Karpas-422 (cell line): Measurements from ENCODE around the gene TTC22. TPM values are rescaled to one million over a fixed set of nuclear protein-coding genes. Genes with fewer than 3 reads are reported as not detected.
A peak's percentile ranks its signal among the peaks of the same experiment; 100 is the strongest.

Source experiments
- DNase-seq: peaks from one replicate; pipeline ENCODE4 v3.0.0-alpha.2; 2015
- H2AFZ ChIP-seq: fragments of 200-600 bp; sonication (generic); 2 replicates; pipeline ENCODE4 v1.6.1; 2014; ENCODE audit warnings: antibody characterized with exemption, low read length, mixed read lengths
- H3K27ac ChIP-seq: fragments of 200-600 bp; sonication (generic); 2 replicates; pipeline ENCODE4 v1.5.1; 2014; ENCODE audit warnings: mild to moderate bottlenecking, low read length, moderate library complexity
- H3K27me3 ChIP-seq: fragments of 200-600 bp; sonication (generic); 2 replicates; pipeline ENCODE4 v1.6.1; 2014; ENCODE audit warnings: low read length, mixed read lengths
- H3K36me3 ChIP-seq: fragments of 200-600 bp; sonication (generic); 2 replicates; pipeline ENCODE4 v1.6.1; 2014; ENCODE audit warnings: low read length, mixed read lengths; ENCODE audit not compliant: insufficient read depth
- H3K4me1 ChIP-seq: fragments of 200-600 bp; sonication (generic); 2 replicates; pipeline ENCODE4 v1.6.1; 2014; ENCODE audit warnings: mild to moderate bottlenecking, low read length, mixed read lengths
- H3K4me2 ChIP-seq: fragments of 200-600 bp; sonication (generic); 2 replicates; pipeline ENCODE4 v1.6.1; 2014; ENCODE audit warnings: low read length, low read depth, mild to moderate bottlenecking; ENCODE audit not compliant: poor library complexity, severe bottlenecking
- H3K4me3 ChIP-seq: fragments of 200-600 bp; sonication (generic); 2 replicates; pipeline ENCODE4 v1.5.1; 2014; ENCODE audit warnings: mild to moderate bottlenecking, antibody characterized with exemption, low read length, mixed read lengths
- H3K79me2 ChIP-seq: fragments of 200-600 bp; sonication (generic); 2 replicates; pipeline ENCODE4 v1.6.1; 2014; ENCODE audit warnings: mild to moderate bottlenecking, low read length, mixed read lengths
- H3K9ac ChIP-seq: fragments of 200-600 bp; sonication (generic); 2 replicates; pipeline ENCODE4 v1.6.0; 2014; ENCODE audit warnings: low read length
- H3K9me2 ChIP-seq: fragments of 200-600 bp; sonication (generic), shearing (Covaris generic); replicated peaks from 2 replicates; pipeline ENCODE4 v1.6.0; 2014; ENCODE audit warnings: mild to moderate bottlenecking, low read length, moderate library complexity; ENCODE audit not compliant: insufficient read depth
- H3K9me3 ChIP-seq: fragments of 300-700, 200-600 bp; sonication (generic); 2 replicates; pipeline ENCODE4 v1.6.1; 2014; ENCODE audit warnings: low read length, mixed read lengths
- H4K20me1 ChIP-seq: fragments of 200-600 bp; sonication (generic); 2 replicates; pipeline ENCODE4 v1.6.1; 2014; ENCODE audit warnings: mild to moderate bottlenecking, antibody characterized with exemption, low read length, low read depth; ENCODE audit not compliant: insufficient read depth
- total RNA-seq: library from RNA; depleted of rRNA; stranded (reverse); fragments of >200 nt; shearing (Covaris generic); gene quantifications from 2 replicates; pipeline ENCODE4 v1.2.3, GENCODE V29; 2014; ENCODE audit warnings: low replicate concordance

TTC22 gene
- total RNA-seq, 1 experiment from 2014 or later, result not detected

DNA sequence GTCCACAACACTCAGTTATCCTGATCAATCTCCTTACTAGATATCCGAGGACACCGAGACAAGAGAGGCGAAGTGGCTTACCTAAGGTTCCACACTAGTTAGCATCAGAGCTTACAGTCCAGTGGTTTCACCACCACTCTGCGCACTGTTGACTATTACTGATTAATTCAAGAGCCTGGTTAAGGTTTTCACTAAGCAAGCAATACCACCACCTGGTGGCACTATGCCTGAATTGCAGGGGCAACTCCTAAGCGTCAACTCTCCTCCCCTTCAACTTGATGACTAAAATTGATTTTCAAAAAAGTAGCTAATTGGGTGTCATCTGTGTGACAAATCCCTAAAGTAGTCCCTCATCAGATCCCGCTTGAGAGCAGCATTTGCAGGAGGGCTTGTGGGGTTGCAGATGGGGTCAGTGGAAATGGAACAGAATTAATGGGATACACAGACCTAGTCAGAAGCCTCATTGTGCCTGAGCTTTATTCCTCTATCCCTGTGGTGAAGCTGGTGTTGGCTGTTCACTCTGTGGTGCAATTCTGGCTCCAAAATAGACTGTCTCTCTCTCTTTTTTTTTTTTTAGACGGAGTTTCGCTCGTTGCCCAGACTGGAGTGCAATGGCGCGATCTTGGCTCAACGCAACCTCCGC lies 9.1 kb downstream of the TTC22 start:
- no peaks in the 10 kb centered on the region for H3K9me2 ChIP-seq
- H3K36me3 ChIP-seq, result no peaks in the 10 kb centered on the region
- no peak overlapping the region for H3K27ac ChIP-seq
- no peaks in the 10 kb centered on the region for H3K9me3 ChIP-seq
- H3K4me2 ChIP-seq, result no peak overlapping the region
- no peak overlapping the region for H3K9ac ChIP-seq
- peak; percentile 91 for DNase-seq
- H3K27me3 ChIP-seq, result no peaks in the 10 kb centered on the region
- H3K4me3 ChIP-seq, result no peak overlapping the region
- H2AFZ ChIP-seq, result no peak overlapping the region
- no peaks in the 10 kb centered on the region for H3K79me2 ChIP-seq
- no peaks in the 10 kb centered on the region for H3K4me1 ChIP-seq
- no peaks in the 10 kb centered on the region for H4K20me1 ChIP-seq

DNA sequence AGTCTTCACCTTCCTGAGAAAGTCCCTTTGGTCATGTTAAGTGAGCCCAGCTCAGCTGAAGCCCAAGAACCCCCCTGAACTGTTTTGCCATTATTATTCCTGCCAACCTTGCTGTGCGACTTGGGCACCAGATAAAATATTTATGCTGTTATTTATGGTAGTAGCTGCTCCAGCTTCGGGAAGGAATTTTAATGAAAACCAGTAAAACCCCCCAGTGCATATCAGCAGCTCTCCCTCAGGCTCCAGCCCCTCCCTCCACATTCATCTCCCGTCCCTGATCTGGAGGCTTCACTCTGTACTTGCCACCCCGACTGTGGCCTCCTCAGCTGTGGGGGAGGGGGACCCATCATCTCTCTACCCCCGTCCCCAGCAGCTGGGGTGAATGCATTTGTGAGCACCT lies 12.7 kb downstream of the TTC22 start:
- Histone ChIP-seq H3K36me3 (no peaks in the 10 kb centered on the region), H3K27ac (no peak overlapping the region), H3K9ac (no peak overlapping the region), H3K27me3 (no peaks in the 10 kb centered on the region), H3K4me2 (no peak overlapping the region), H3K4me1 (no peaks in the 10 kb centered on the region), H3K79me2 (no peaks in the 10 kb centered on the region), H3K4me3 (no peak overlapping the region), H3K9me3 (no peaks in the 10 kb centered on the region), H4K20me1 (no peaks in the 10 kb centered on the region), H2AFZ (no peak overlapping the region), H3K9me2 (no peaks in the 10 kb centered on the region)
- no peak for DNase-seq

DNA sequence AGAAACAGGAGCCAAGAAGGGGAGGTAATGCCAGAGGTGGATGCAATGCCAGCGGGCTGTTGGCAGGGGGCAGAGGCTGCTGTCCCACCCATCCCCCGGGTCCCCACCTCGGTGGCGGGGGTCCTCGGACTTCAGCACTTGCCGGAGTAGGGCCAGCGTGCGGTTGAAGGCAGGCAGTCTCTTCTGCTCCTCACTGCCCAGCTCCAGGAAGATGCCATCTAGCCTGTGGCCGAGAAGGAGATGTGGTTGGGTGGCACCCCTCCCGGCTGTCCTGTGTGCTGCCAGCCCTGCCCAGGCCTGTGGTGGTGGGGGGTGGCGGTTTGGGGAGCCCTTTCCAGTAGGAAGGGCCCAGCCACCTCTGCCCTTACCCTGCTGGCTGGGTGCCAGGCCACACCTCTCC lies 13.5 kb downstream of the TTC22 start:
- H3K27me3 ChIP-seq, result no peaks in the 10 kb centered on the region
- no peaks in the 10 kb centered on the region for H3K36me3 ChIP-seq
- no peaks in the 10 kb centered on the region for H3K4me1 ChIP-seq
- H3K9me2 ChIP-seq, result no peaks in the 10 kb centered on the region
- no peak overlapping the region for H3K4me2 ChIP-seq
- no peak for DNase-seq
- H3K9me3 ChIP-seq, result no peaks in the 10 kb centered on the region
- no peak overlapping the region for H3K4me3 ChIP-seq
- no peak overlapping the region for H3K9ac ChIP-seq
- H2AFZ ChIP-seq, result no peak overlapping the region
- H3K27ac ChIP-seq, result no peak overlapping the region
- H3K79me2 ChIP-seq, result no peaks in the 10 kb centered on the region
- no peaks in the 10 kb centered on the region for H4K20me1 ChIP-seq

DNA sequence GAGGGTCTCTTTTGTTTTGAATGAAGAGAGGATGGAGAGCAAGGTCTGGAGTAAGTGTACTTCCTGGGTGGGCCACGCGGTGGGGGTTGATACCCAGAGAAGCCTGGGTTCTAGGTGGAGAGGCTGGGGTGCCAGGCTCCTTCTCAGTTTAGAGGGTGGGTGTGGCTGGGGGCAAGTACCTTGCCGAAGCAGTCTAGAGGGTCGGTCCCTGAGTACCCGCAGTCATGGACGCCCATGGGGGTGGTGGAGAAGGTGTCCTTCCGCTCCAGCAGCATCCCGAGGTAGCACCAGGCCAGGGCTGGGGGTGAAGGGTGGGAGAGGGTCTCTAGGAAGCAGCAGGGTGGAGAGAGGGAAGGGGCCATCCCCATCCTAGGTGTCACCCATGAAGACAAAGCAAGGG lies 14.3 kb downstream of the TTC22 start:
- Histone ChIP-seq H3K36me3 (no peaks in the 10 kb centered on the region), H3K79me2 (no peaks in the 10 kb centered on the region)
- DNase-seq, result no peak

DNA sequence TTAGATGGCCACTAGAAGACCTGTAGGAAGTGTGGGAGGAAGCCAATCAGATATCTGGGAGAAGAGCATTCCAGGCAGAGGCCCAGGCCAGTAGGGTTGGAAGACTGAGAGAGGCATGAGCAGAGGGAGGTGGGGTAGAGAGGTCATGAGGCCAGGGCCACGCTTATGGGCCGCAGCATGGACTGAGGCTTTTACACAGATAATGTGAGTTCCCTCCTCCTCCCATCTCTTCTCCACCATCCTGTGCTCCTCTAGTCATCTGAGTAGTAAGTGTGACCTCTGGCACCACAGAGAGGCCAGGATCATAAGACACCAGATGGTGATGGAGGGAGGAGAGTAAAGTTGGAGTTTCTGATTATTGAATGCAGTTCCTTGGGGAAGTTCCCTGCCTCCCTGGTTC lies 17.1 kb downstream of the TTC22 start:
- Histone ChIP-seq H3K9me2 (no peaks in the 10 kb centered on the region), H3K4me2 (no peak overlapping the region), H3K79me2 (no peaks in the 10 kb centered on the region), H3K9ac (no peak overlapping the region), H3K4me1 (no peaks in the 10 kb centered on the region), H3K4me3 (no peak overlapping the region), H3K9me3 (no peaks in the 10 kb centered on the region), H3K27ac (no peak overlapping the region), H3K27me3 (no peaks in the 10 kb centered on the region), H2AFZ (no peak overlapping the region), H3K36me3 (no peaks in the 10 kb centered on the region), H4K20me1 (no peaks in the 10 kb centered on the region)
- no peak for DNase-seq

More for the DNA sequence above, 14.3 kb downstream of the TTC22 start:
- no peak overlapping the region for H2AFZ ChIP-seq
- H3K27ac ChIP-seq, result no peak overlapping the region
- no peaks in the 10 kb centered on the region for H3K4me1 ChIP-seq
- H3K9ac ChIP-seq, result no peak overlapping the region
- no peaks in the 10 kb centered on the region for H3K27me3 ChIP-seq
- H3K9me2 ChIP-seq, result no peaks in the 10 kb centered on the region
- no peak overlapping the region for H3K4me2 ChIP-seq
- H3K4me3 ChIP-seq, result no peak overlapping the region
- no peaks in the 10 kb centered on the region for H3K9me3 ChIP-seq
- no peaks in the 10 kb centered on the region for H4K20me1 ChIP-seq

DNA sequence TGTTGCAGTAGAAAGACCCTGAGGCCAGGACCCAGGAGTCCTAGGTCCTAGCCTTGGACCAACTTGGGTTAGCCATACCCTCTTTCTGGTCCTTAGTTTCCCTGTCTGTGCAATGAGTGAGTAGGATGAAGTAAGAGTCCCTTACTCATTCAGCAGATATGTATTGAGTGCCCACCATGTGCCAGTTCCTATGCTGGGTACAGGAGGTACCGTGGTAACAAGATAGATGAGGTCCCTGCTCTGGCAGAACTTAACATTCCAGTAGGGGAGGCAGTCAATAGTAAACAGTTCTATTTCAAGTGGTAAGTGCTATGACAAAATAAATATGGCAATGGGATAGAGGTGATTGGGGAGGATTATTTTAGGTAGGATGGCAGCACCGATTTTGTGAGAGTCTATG lies 18.5 kb downstream of the TTC22 start:
- H3K27me3 ChIP-seq, result no peaks in the 10 kb centered on the region
- H3K9me2 ChIP-seq, result no peaks in the 10 kb centered on the region
- no peaks in the 10 kb centered on the region for H3K36me3 ChIP-seq

DNA sequence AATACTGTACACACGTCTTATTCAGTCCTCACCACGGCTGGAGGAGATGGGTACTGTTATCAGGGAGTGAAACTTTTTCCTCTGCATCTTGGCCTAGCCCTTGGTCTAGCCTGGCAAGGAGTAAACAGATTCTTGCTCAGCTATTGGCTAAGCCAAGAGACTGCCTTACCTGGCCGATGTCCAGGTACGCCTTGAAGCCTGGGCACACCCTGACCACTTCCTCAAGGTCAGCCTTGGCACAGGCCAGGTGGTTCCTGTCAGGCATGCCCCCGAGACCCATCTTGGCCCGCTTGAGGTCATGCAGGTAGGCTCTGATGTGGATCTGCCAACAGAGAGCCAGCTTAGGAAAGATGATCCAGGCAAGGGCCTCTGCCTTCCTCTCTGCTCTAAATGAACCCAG lies 19.0 kb downstream of the TTC22 start:
- Histone ChIP-seq H3K9ac (no peak overlapping the region), H3K27me3 (no peaks in the 10 kb centered on the region), H4K20me1 (no peaks in the 10 kb centered on the region), H3K4me1 (no peaks in the 10 kb centered on the region), H3K4me3 (no peak overlapping the region), H3K79me2 (no peaks in the 10 kb centered on the region), H3K4me2 (no peak overlapping the region), H3K27ac (no peak overlapping the region), H3K36me3 (no peaks in the 10 kb centered on the region), H3K9me3 (no peaks in the 10 kb centered on the region), H3K9me2 (no peaks in the 10 kb centered on the region), H2AFZ (no peak overlapping the region)
- DNase-seq, result no peak

More for the DNA sequence above, 18.5 kb downstream of the TTC22 start:
- H2AFZ ChIP-seq, result no peak overlapping the region
- no peaks in the 10 kb centered on the region for H3K79me2 ChIP-seq
- no peak overlapping the region for H3K4me3 ChIP-seq
- no peak overlapping the region for H3K27ac ChIP-seq
- H3K9ac ChIP-seq, result no peak overlapping the region
- H3K9me3 ChIP-seq, result no peaks in the 10 kb centered on the region
- DNase-seq, result no peak
- H3K4me2 ChIP-seq, result no peak overlapping the region
- H3K4me1 ChIP-seq, result no peaks in the 10 kb centered on the region
- H4K20me1 ChIP-seq, result no peaks in the 10 kb centered on the region

DNA sequence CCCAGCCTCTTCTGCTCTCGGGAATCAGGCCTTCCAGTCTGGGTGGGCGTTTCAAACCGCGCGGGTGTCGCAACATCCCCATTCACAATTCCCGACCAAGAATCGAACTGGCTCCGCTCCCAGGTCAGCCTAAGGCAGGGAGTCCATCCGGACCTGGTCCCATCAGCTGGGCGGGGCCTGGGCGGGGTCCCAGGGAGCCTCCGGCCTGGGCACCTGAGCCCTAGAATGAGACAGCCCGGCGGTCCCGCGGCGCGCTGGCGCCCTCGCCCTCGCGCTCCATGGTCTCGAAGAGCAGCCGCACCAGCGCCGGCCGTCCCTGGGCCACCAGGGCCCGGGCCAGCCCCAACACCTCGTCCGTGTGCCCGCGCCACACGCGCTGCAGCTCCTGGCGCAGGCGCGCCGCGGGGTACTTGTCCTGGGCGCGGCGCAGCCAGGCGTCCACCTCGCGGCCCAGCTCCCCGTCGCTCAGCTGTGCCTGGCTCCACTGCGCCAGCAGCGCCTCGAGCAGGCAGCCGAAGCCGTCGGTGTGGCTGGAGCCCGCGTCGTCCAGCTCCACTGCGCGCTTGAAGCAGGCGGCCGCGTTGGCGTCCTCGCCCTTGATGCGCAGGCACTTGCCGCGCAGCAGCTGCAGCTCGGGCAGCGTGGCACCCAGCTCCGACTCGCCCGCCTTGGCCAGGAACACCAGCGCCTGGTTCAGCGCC lies 19.9 kb downstream of the TTC22 start:
- no peak for DNase-seq
- Histone ChIP-seq H3K27me3 (no peaks in the 10 kb centered on the region), H4K20me1 (no peaks in the 10 kb centered on the region), H3K4me1 (no peaks in the 10 kb centered on the region), H3K36me3 (no peaks in the 10 kb centered on the region), H3K9me2 (no peaks in the 10 kb centered on the region), H3K27ac (no peak overlapping the region), H3K4me3 (no peak overlapping the region), H3K9me3 (no peaks in the 10 kb centered on the region), H2AFZ (no peak overlapping the region), H3K79me2 (no peaks in the 10 kb centered on the region), H3K4me2 (no peak overlapping the region), H3K9ac (no peak overlapping the region)
